Colonic mucosa (tissue), 4 donors: Measurements from ENCODE around the gene S100PBP. TPM values are rescaled to one million over a fixed set of nuclear protein-coding genes. Genes with fewer than 3 reads are reported as not detected.
"Not testable (repeated sequence)": the region's sequence is repeated elsewhere in the genome, so short reads cannot be mapped to it uniquely, and the experiment has no call there.

Experiments used
- DNase-seq: peaks from one replicate; pipeline ENCODE4 v3.0.0-alpha.2; 2020
- H3K27ac ChIP-seq: fragments of 200-600 bp; one replicate; pipeline ENCODE4 v1.8.0; 2021
- H3K27me3 ChIP-seq: fragments of 200-600 bp; one replicate; pipeline ENCODE4 v1.8.0; 2021
- H3K36me3 ChIP-seq: fragments of 200-600 bp; one replicate; pipeline ENCODE4 v1.8.0; 2021
- H3K4me1 ChIP-seq: fragments of 200-600 bp; one replicate; pipeline ENCODE4 v1.8.0; 2021; ENCODE audit warnings: mild to moderate bottlenecking
- H3K4me3 ChIP-seq: fragments of 200-600 bp; one replicate; pipeline ENCODE4 v1.8.0; 2021
- H3K9ac ChIP-seq, 2 donors: one replicate each; pipeline ENCODE4 v1.7.0; 2013; ENCODE audit warnings: control low read depth in 2 of 2, low read depth in 2 of 2, low read length in 2 of 2
- H3K9me3 ChIP-seq: fragments of 200-600 bp; one replicate; pipeline ENCODE4 v1.8.0; 2021
- intact Hi-C: fragments of 100-400 bp; cut with DNase I; formaldehyde crosslinking; loops from one replicate; pipeline ENCODE4 v1.14.1; 2022
- total RNA-seq, 2 donors: library from RNA; stranded (reverse); fragmentation: NEBNext Ultra II Directional in 1 of 2; extraction: Animal tissue kit (Norgen Biotek cat#: 25700) in 1 of 2; gene quantifications; one replicate each; pipeline ENCODE4 v1.2.1, GENCODE V29; 2021
- TF ChIP-seq, protein P1 (sequence below): fragments of 200-600 bp; IDR thresholded peaks from one replicate; pipeline ENCODE4 v1.8.0; 2022; ENCODE audit warnings: antibody characterized with exemption, mild to moderate bottlenecking
- donor health status: healthy.
- donor health status: DM: no; HTN: no; CAD: no.
- donor health status: DM: no; HTN: no; CAD: no.

S100PBP gene
- total RNA-seq, 2 donors from 2014 or later = 19.0 to 24.9 TPM

DNA sequence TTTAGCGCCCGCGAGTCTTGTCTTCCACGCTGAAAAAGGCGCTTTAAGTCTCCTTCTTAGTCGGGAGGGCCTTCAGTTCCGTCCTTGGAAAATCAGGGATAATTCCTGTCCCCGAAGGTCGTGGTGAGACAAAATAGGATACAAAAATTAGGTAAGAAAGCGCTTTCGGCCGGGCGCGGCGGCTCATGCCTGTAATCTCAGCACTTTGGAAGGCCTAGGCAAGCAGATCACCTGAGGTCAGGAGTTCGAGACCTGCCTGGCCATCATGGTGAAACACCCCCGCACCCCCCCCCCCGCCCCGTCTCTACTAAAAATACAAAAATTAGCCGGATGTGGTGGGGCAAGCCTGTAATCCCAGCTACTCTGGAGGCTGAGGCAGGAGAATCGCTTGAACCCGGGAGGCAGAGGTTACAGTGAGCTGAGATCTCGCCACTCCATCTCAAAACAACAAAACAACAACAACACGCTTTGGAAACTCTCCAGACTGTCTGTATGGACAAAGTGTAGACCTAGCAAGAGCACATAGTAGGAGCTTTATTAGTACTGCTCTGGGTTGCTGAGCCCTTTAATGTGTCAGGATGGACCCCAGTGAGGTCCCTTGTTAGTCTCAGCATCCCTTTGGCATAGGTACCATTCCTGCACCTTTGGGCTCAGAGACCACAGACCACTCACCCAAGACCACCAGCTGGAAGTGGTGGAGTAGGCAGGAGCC lies 84.5 kb downstream of the S100PBP start:
- H3K27me3 ChIP-seq = no peaks in the 10 kb centered on the region
- no peaks in the 10 kb centered on the region for H3K9me3 ChIP-seq
- H3K36me3 ChIP-seq = no peaks in the 10 kb centered on the region
- peak overlapping the region; percentile 79 to 90 for H3K9ac ChIP-seq
- peak overlapping the region; percentile 69 for H3K4me3 ChIP-seq
- intact Hi-C loops = no loop called here
- no peaks in the 10 kb centered on the region for H3K4me1 ChIP-seq
- H3K27ac ChIP-seq = peak overlapping the region; percentile 80
- TF ChIP-seq, protein P1, sequence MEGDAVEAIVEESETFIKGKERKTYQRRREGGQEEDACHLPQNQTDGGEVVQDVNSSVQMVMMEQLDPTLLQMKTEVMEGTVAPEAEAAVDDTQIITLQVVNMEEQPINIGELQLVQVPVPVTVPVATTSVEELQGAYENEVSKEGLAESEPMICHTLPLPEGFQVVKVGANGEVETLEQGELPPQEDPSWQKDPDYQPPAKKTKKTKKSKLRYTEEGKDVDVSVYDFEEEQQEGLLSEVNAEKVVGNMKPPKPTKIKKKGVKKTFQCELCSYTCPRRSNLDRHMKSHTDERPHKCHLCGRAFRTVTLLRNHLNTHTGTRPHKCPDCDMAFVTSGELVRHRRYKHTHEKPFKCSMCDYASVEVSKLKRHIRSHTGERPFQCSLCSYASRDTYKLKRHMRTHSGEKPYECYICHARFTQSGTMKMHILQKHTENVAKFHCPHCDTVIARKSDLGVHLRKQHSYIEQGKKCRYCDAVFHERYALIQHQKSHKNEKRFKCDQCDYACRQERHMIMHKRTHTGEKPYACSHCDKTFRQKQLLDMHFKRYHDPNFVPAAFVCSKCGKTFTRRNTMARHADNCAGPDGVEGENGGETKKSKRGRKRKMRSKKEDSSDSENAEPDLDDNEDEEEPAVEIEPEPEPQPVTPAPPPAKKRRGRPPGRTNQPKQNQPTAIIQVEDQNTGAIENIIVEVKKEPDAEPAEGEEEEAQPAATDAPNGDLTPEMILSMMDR = no peak
- DNase-seq = no peak

GRCh38 chr1:32902535-32902920 lies 85.1 kb downstream of the S100PBP start:
- H3K27me3 ChIP-seq = no peaks in the 10 kb centered on the region
- H3K4me1 ChIP-seq = no peaks in the 10 kb centered on the region
- TF ChIP-seq, protein P1 = no peak
- DNase-seq = no peak
- H3K9me3 ChIP-seq = no peaks in the 10 kb centered on the region
- intact Hi-C loops = no loop called here
- peak overlapping the region in 1 of 2 donors; percentile 58 for H3K9ac ChIP-seq
- no peaks in the 10 kb centered on the region for H3K36me3 ChIP-seq
- H3K27ac ChIP-seq = peak overlapping the region; percentile 80
- no peak overlapping the region for H3K4me3 ChIP-seq

GRCh38 chr1:32903991-32904785 lies 86.7 kb downstream of the S100PBP start:
- TF ChIP-seq, protein P1 = no peak
- H3K9me3 ChIP-seq = no peaks in the 10 kb centered on the region
- no peaks in the 10 kb centered on the region for H3K4me1 ChIP-seq
- peak overlapping the region; percentile 89 for H3K27ac ChIP-seq
- peak overlapping the region in 1 of 2 donors; percentile 68 for H3K9ac ChIP-seq
- H3K4me3 ChIP-seq = no peak overlapping the region
- DNase-seq = peak; percentile 92
- no peaks in the 10 kb centered on the region for H3K36me3 ChIP-seq
- no peaks in the 10 kb centered on the region for H3K27me3 ChIP-seq
- intact Hi-C loops = no loop called here

- H3K9me3 ChIP-seq = no peaks in the 10 kb centered on the region
- no peaks in the 10 kb centered on the region for H3K4me1 ChIP-seq
- no peak overlapping the region for H3K4me3 ChIP-seq
- TF ChIP-seq, protein P1 = no peak
- H3K27me3 ChIP-seq = no peaks in the 10 kb centered on the region
- DNase-seq = peak; percentile 67
- intact Hi-C loops = no loop called here
- peak overlapping the region; percentile 89 for H3K27ac ChIP-seq
- H3K36me3 ChIP-seq = no peaks in the 10 kb centered on the region
- H3K9ac ChIP-seq = peak overlapping the region in 1 of 2 donors; percentile 68
Measured at GRCh38 chr1:32904797-32905196, 87.3 kb downstream of the S100PBP start.

DNA sequence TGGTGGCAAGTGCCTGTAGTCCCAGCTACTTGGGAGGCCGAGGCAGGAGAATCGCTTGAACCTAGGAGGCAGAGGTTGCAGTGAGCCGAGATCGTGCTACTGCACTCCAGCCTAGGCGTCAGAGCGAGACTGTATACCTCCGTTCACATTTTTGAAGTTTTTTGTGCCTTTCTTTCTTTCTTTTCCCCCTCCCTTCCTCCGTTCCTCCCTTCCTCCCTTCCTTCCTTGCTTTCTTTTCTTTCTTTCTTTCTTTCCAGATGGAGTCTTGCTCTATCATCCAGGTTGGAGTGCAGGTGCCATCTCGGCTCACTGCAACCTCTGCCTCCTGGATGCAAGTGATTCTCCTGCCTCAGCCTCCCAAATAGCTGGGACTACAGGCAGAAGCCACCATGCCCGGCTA lies 88.1 kb downstream of the S100PBP start:
- H3K4me1 ChIP-seq, DNase-seq, H3K36me3 ChIP-seq, H3K9me3 ChIP-seq, H3K27me3 ChIP-seq, H3K4me3 ChIP-seq, intact Hi-C loops: not testable (repeated sequence)
- Histone ChIP-seq H3K9ac (peak overlapping the region in 1 of 2 donors; percentile 68), H3K27ac (peak overlapping the region; percentile 89)

GRCh38 chr1:32906654-32907053 lies 89.2 kb downstream of the S100PBP start:
- TF ChIP-seq, protein P1 = no peak
- Histone ChIP-seq H3K9ac (peak overlapping the region in 1 of 2 donors; percentile 43), H3K27me3 (no peaks in the 10 kb centered on the region), H3K4me3 (no peak overlapping the region), H3K9me3 (no peaks in the 10 kb centered on the region), H3K27ac (peak overlapping the region; percentile 30), H3K4me1 (no peaks in the 10 kb centered on the region), H3K36me3 (no peaks in the 10 kb centered on the region)
- intact Hi-C loops = no loop called here
- no peak for DNase-seq
